GM19395 (cell line): Measurements from ENCODE around the gene PCDH17.

ENCODE experiments used
- ATAC-seq: cut with Tn5 transposase; IDR thresholded peaks from one replicate; pipeline ENCODE4 v1.9.1; 2021; ENCODE audit warnings: mild to moderate bottlenecking, moderate library complexity; ENCODE audit not compliant: unreplicated experiment

Gene PCDH17

DNA sequence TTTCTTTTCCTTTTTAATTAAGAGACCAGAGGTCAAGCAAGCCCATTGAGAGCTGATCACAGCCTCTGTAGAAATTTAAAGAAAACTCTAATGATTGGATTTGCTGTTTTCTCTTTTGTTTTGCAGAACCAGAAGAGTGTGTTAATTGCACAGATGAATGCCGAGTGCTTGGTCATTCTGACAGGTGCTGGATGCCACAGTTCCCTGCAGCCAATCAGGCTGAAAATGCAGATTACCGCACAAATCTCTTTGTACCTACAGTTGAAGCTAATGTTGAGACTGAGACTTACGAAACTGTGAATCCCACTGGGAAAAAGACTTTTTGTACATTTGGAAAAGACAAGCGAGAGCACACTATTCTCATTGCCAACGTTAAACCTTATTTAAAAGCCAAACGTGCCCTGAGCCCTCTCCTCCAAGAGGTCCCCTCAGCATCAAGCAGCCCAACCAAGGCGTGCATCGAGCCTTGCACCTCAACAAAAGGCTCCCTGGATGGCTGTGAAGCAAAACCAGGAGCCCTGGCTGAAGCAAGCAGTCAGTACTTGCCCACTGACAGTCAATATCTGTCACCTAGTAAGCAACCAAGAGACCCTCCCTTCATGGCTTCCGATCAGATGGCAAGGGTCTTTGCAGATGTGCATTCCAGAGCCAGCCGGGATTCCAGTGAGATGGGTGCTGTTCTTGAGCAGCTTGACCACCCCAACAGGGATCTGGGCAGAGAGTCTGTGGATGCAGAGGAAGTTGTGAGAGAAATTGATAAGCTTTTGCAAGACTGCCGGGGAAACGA, 93.1 kb downstream of the PCDH17 start:
- ATAC-seq = no peak

DNA sequence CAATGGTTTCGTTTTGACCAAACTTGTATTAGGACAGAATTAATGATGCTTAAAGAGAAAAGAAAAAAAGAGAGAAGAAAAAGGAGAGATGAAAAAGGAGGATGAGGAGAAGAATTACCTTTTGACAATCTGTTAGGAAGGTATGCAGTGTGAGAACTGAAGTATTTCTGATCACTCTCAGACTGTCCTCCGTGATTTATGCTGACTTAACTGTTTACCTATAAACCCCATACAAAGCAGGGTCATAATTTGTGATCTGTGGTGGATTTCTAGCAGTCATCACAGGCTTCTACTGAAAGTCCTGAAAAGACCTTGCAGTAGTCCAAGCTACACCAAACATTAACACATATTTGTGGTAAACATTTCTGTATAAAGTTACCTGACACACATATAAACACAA, 93.9 kb downstream of the PCDH17 start:
- no peak for ATAC-seq

DNA sequence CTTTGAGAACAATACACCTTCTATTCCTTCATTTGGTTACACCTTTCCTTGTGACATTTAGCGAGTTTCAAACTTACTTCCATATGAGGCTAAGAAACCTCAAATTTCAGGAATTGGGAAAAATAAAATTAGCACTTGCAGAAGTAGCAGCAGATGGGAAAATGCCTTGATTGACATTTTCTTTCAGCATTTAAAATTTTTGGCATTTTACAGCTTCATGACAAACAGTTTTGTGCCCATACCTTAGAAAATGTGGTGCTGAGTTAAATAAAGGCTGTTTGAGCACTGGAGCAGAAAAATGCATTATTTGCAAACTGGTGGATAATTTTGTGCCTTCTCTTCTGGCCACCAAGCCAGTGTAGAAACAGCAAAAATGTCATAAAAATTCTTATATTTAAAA, 95.4 kb downstream of the PCDH17 start:
- ATAC-seq = no peak

DNA sequence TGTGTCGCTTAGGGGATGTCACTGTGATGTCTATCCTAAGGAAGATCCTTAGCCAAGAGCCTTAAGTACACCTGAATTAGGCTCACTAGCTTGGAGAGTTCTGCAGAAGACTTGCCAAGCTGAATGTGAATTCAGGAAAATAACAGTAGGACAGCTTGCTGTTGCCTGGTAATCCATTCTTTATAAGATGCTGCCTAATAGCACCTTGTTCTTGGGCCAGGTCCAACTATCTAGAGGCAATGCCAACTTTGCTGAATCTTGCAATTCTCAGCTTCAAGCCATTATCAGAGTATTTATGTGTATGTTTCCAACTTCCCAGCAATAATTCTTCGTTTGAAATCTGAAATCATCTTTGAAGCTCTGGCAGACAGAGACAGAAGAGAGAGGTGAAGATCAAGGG, 102.8 kb downstream of the PCDH17 start:
- no peak for ATAC-seq

DNA sequence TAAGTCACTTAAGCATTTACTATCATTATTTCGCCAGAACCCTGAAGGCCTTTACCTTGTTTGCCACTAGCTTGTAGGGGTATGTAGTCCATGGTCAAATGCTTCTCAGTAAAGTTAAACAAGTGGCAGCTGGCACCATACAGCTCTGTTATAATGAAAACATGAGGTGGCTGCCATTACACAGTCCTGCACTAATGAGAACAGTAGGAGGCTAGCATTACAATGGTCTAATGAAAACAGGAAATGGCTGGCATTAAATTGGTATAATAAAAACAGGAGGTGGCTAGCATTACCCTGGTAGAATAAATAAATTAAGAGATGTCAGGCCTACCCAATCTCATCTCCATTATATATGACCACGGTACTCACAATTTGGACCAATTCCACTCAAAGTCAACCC, 107.5 kb downstream of the PCDH17 start:
- ATAC-seq = no peak

DNA sequence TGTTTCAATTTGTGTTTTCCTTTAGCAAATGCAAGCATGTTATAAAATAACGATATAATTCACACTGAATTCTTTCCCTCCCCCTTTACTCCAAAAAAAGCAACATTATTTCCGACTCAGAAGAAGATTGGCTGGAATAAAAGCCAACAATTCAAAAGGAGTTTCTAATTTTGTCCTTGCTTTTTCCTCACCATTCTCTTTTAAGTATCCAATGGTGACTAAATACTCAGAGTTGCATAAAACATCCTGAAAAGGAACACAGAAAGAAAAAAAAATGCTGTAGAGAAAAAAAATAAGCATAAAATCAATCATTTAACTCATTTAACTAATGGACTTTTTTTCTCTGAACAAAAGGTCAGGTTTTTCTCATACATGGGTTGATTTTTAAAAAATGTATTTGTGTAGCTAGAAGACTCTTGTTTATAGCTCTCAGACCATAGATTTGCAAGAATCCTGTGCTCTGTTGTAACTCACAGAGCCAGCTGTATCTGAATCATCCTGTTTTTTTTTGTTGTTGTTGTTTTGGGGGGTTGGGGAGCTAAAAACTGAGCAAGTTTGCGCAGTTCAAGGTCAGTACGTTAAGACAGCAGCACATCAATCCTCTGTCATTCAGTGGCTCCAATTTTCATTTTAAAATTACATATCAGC, 108.1 kb downstream of the PCDH17 start:
- ATAC-seq = no peak

DNA sequence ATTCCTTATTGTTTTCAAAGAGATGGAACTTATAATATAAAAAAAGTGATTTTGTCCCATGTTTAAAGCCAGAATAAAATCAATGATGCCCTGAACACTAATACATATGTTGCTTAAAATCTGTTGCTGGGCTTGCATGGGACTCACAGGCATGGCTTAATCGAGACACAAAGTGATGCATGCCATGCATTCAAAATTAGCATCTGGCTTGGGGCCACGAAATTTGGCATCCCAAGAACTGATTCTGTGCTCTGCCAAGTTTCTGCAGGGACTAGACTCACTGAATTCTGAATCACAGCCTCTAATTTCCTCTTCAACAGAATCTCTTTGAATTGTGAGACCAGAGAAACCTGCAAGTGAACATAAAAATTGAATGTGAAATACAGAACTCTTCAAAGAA, 109.2 kb downstream of the PCDH17 start:
- ATAC-seq = no peak

DNA sequence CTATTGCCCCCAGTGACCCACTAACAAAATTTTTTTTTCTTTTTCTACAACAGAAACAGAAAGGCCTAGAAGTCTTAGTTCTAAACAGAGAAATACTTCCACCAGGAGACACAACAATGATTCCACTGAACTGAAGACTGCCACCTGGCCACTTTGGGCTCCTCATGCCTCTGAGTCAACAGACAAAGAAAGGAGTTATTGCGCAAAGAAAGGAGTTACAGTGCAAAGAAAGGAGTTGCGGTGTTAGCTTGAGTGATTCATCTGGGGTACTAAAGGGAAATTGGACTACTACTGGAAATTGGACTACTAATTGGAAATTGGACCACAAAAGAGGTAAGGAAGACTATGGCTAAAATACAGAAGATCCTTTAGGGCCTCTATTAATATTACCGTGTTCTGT, 116.6 kb downstream of the PCDH17 start:
- ATAC-seq = no peak

DNA sequence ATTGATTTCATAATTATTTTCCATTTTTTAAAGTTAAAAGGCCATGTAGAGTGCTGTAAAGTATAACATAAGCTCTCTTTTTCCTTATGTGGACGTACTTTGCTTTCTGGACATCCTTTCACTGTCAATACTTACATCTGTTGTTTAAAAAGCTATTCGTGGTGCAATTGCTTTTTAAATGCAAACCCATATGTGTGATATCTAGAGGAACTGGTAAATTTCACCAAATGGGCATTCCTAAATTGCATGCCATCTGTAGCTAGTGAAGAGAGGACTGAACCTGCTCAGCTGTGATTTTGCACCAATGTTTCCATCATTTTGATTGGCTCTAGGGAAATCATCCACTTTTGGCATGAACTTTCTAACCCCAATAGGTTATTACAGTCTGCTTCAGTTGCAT, 129.4 kb downstream of the PCDH17 start:
- no peak for ATAC-seq

DNA sequence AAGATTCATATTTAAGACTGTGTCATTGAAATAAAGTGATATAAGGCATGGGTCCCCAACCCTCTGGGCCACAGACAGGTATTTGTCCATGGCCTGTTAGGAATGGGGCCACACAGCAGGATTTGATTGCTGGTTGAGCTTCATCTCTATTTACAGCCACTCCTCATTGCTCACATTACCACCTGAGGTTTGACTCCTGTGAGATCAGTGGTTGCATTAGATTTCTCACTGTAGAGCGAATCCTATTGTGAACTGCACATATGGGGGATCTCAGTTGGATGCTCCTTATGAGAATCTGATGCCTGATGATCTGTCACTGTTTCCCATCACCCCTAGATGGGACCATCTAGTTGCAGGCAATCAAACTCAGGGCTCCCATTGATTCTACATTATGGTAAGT, 132.1 kb downstream of the PCDH17 start:
- no peak for ATAC-seq
